Ovary (tissue), 3 donors: Measurements from ENCODE around the gene LRTM2.

ENCODE experiments used
- CTCF ChIP-seq, 3 donors: fragments of 450-650 bp in 2 of 3; fragments of 200-600 bp in 1 of 3; IDR thresholded peaks; one replicate each; pipeline versions ENCODE4 v1.5.1 to v1.8.0; 2016 to 2022; ENCODE audit warnings: antibody characterized with exemption in 3 of 3, mild to moderate bottlenecking in 1 of 3
- EP300 ChIP-seq: sonication (generic); formaldehyde crosslinking; IDR thresholded peaks from one replicate; pipeline ENCODE4 v1.6.1; 2017; ENCODE audit warnings: antibody characterized with exemption
- POLR2A ChIP-seq: fragments of 450-650 bp; IDR thresholded peaks from one replicate; pipeline ENCODE4 v1.6.1; 2017; ENCODE audit warnings: antibody characterized with exemption, mild to moderate bottlenecking, moderate library complexity
- donor health status: DM: no; HTN: no; CAD: no.

- no peak for TF ChIP-seq CTCF (IDR thresholded peaks at IDR 0.05)
- TF ChIP-seq EP300: no peak
- no peak for TF ChIP-seq POLR2A
Observed at GRCh38 chr12:1870998-1871917, 50.9 kb downstream of the LRTM2 start.
